GM18511 (cell line): ENCODE measurements around the gene CPNE4.

ENCODE experiments used
- ATAC-seq: cut with Tn5 transposase; IDR thresholded peaks from one replicate; pipeline ENCODE4 v1.9.1; 2021; ENCODE audit warnings: mild to moderate bottlenecking, moderate library complexity; ENCODE audit not compliant: unreplicated experiment

CPNE4 gene

GRCh38 chr3:131705558-131706051, 329.2 kb downstream of the CPNE4 start:
- peak; percentile 82 for ATAC-seq

- no peak for ATAC-seq
Measured at GRCh38 chr3:131705099-131705498, 329.7 kb downstream of the CPNE4 start.

- no peak for ATAC-seq
Measured at GRCh38 chr3:131704098-131704497, 330.7 kb downstream of the CPNE4 start.

GRCh38 chr3:131702146-131702545, 332.7 kb downstream of the CPNE4 start:
- no peak for ATAC-seq

- no peak for ATAC-seq
Measured at GRCh38 chr3:131701153-131701770, 333.6 kb downstream of the CPNE4 start.

- no peak for ATAC-seq
Measured at GRCh38 chr3:131699001-131699400, 335.8 kb downstream of the CPNE4 start.

- ATAC-seq, result no peak
Measured at GRCh38 chr3:131694376-131694775, 340.4 kb downstream of the CPNE4 start.

GRCh38 chr3:131692356-131692755, 342.5 kb downstream of the CPNE4 start:
- no peak for ATAC-seq

GRCh38 chr3:131690800-131691199, 344.0 kb downstream of the CPNE4 start:
- ATAC-seq, result no peak

- no peak for ATAC-seq
Measured at GRCh38 chr3:131688370-131688769, 346.4 kb downstream of the CPNE4 start.

- ATAC-seq, result no peak
Measured at GRCh38 chr3:131669600-131669999, 365.2 kb downstream of the CPNE4 start.

GRCh38 chr3:131658771-131659170, 376.0 kb downstream of the CPNE4 start:
- no peak for ATAC-seq

GRCh38 chr3:131658115-131658514, 376.7 kb downstream of the CPNE4 start:
- ATAC-seq, result no peak

GRCh38 chr3:131655070-131655690, 379.6 kb downstream of the CPNE4 start:
- no peak for ATAC-seq

GRCh38 chr3:131645638-131646037, 389.2 kb downstream of the CPNE4 start:
- no peak for ATAC-seq

- no peak for ATAC-seq
Measured at GRCh38 chr3:131636266-131636775, 398.5 kb downstream of the CPNE4 start.

- no peak for ATAC-seq
Measured at GRCh38 chr3:131630807-131631206, 404.0 kb downstream of the CPNE4 start.

GRCh38 chr3:131630097-131630496, 404.7 kb downstream of the CPNE4 start:
- ATAC-seq, result peak; percentile 100

- no peak for ATAC-seq
Measured at GRCh38 chr3:131623431-131623830, 411.4 kb downstream of the CPNE4 start.

- no peak for ATAC-seq
Measured at GRCh38 chr3:131622726-131623125, 412.1 kb downstream of the CPNE4 start.

GRCh38 chr3:131620977-131621376, 413.8 kb downstream of the CPNE4 start:
- ATAC-seq, result no peak

- ATAC-seq, result no peak
Measured at GRCh38 chr3:131619821-131620220, 415.0 kb downstream of the CPNE4 start.
